ENCODE results near the gene PLIN1. TPM values are rescaled to one million over a fixed set of nuclear protein-coding genes. Genes with fewer than 3 reads are reported as not detected.

Gene PLIN1
- total RNA-seq, 1 experiment from 2014 or later: 0.32 TPM

DNA sequence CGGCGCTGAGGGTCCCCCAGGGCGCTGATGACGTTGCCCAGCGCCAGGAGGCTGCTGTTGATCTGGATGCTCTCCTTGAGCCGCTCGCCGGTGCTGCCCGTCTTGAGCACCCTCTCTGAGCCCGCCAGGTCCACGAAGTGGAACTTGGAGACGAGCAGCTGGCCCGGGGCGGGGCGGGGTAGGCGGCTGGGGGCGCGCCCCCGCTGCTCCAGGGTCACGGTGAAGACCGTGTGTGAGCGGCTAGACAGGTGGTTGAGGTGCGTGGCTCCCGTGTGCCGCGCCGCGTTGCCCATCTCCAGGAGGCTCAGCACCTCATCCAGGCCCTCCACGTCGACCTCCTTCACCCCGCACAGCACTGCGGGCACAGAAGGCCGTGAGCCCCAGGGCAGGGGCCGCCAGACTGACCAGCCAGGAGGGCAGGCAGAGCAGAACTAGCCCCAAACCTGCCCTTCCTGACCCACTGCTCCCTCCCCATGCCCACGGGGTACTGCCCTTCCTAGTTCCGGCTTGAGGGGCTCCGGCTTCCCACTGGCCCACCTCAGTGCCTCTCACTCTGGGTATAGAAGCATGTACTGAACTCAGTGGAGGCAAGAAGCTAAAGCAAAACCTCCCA lies 30.0 kb downstream of the PLIN1 start:
- Histone ChIP-seq H3K27me3 (ENCODE audit: insufficient read depth, low read length) (no peaks in the 10 kb centered on the region), H3K36me3 (ENCODE audit: control insufficient read depth in 1 of 2, insufficient read depth in 2 of 2, low read length in 2 of 2) (no peaks in the 10 kb centered on the region), H3K79me2 (ENCODE audit: insufficient read depth, low read length) (no peaks in the 10 kb centered on the region), H3K4me2 (ENCODE audit: low read length) (no peak overlapping the region), H4K20me1 (ENCODE audit: insufficient read depth) (no peaks in the 10 kb centered on the region), H3K27ac (ENCODE audit: low read depth, low read length) (no peak overlapping the region), H3K4me1 (ENCODE audit: control insufficient read depth in 1 of 2, insufficient read depth in 2 of 2, low read length in 2 of 2) (peaks cover 0 to 4% of the 10 kb centered on the region in 2 experiments; a peak in 2 of 4 replicates), H3K4me3 (replicated peaks in 1 of 2; ENCODE audit: low read depth in 1 of 2, low read length in 2 of 2) (no peak overlapping the region), H3K9me2 (ENCODE audit: insufficient read depth) (no peaks in the 10 kb centered on the region), H3K9ac (ENCODE audit: low read length) (no peak overlapping the region), H3K9me3 (ENCODE audit: control insufficient read depth in 1 of 2, insufficient read depth in 1 of 2, low read depth in 1 of 2, low read length in 2 of 2) (no peaks in the 10 kb centered on the region), H2AFZ (ENCODE audit: low read depth, low read length, poor library complexity, severe bottlenecking) (no peak overlapping the region)
- DNase-seq (ENCODE audit: low read depth, low spot score) (no peak), ATAC-seq (no peak)
- POLR2A ChIA-PET: no interaction called here
- CTCF ChIA-PET: no interaction called here
- TF ChIP-seq ZBTB33 (IDR thresholded peaks at IDR 0.05; ENCODE audit: extremely low read depth, insufficient replicate concordance, low read length) (no peak), POLR2A (IDR thresholded peaks at IDR 0.05; ENCODE audit: borderline replicate concordance, extremely low read depth, insufficient read depth, insufficient read length) (no peak), FOSL1 (IDR thresholded peaks at IDR 0.05; ENCODE audit: low read depth) (no peak), EZH2 (IDR thresholded peaks at IDR 0.05) (no peak), JUND (IDR thresholded peaks at IDR 0.05) (no peak), RAD21 (IDR thresholded peaks at IDR 0.05; ENCODE audit: low read depth) (no peak), SIN3A (IDR thresholded peaks at IDR 0.05; ENCODE audit: low read depth) (no peak), REST (IDR thresholded peaks at IDR 0.05; ENCODE audit: low read depth) (no peak), SRF (IDR thresholded peaks at IDR 0.05; ENCODE audit: low read depth) (no peak), SP1 (IDR thresholded peaks at IDR 0.05; ENCODE audit: low read depth) (no peak), ZFX (IDR thresholded peaks at IDR 0.05) (no peak), ZNF274 (IDR thresholded peaks at IDR 0.05; ENCODE audit: low read depth, low read length) (no peak), POLR2AphosphoS5 (IDR thresholded peaks at IDR 0.05; ENCODE audit: low read depth, low read length) (no peak), ATF3 (IDR thresholded peaks at IDR 0.05) (no peak), CEBPB (IDR thresholded peaks at IDR 0.05; ENCODE audit: low read depth) (no peak)
- TF ChIP-seq, protein P1, sequence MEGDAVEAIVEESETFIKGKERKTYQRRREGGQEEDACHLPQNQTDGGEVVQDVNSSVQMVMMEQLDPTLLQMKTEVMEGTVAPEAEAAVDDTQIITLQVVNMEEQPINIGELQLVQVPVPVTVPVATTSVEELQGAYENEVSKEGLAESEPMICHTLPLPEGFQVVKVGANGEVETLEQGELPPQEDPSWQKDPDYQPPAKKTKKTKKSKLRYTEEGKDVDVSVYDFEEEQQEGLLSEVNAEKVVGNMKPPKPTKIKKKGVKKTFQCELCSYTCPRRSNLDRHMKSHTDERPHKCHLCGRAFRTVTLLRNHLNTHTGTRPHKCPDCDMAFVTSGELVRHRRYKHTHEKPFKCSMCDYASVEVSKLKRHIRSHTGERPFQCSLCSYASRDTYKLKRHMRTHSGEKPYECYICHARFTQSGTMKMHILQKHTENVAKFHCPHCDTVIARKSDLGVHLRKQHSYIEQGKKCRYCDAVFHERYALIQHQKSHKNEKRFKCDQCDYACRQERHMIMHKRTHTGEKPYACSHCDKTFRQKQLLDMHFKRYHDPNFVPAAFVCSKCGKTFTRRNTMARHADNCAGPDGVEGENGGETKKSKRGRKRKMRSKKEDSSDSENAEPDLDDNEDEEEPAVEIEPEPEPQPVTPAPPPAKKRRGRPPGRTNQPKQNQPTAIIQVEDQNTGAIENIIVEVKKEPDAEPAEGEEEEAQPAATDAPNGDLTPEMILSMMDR (IDR thresholded peaks at IDR 0.05 in 2 of 3, conservative IDR thresholded peaks at IDR 0.05 in 1 of 3; ENCODE audit: borderline replicate concordance in 1 of 3, insufficient read depth in 1 of 3, low read depth in 2 of 3, low read length in 2 of 3): no peak
- no TSS peak for BruUV-seq (replicated peaks)
- RAD21 ChIA-PET (ENCODE audit: low non-redundant PET in 1 of 2, low total read pairs in 2 of 2, uncharacterized antibody in 2 of 2, unreplicated experiment in 2 of 2): no interaction called here
- intact Hi-C loops (cut with micrococcal nuclease): no loop called here
